IMR-90 (cell line): ENCODE results near the gene TRIO. TPM values are rescaled to one million over a fixed set of nuclear protein-coding genes. Genes with fewer than 3 reads are reported as not detected.

Source experiments
- ATAC-seq: fragments of 200-7000 bp; cut with Tn5 transposase; 2 replicates; pipeline ENCODE4 v1.9.1; 2020; ENCODE audit warnings: low read depth, mild to moderate bottlenecking, moderate library complexity
- BruUV-seq: library from RNA; stranded (reverse); fragments of 400-500 nt; replicated peaks from 2 replicates; lab custom pipeline; 2021; lab: Mats Ljungman, UMichigan
- CTCF ChIA-PET: fragments of 300-600 bp; formaldehyde crosslinking; extraction: SDS; loops from one replicate; lab custom pipeline; 2021; ENCODE audit warnings: antibody characterized with exemption; lab: Yijun Ruan, JAX
- POLR2A ChIA-PET: fragments of 300-600 bp; sonication (Branson Sonifier 250); formaldehyde crosslinking; loops from one replicate; lab custom pipeline; 2022; ENCODE audit warnings: antibody characterized with exemption; ENCODE audit not compliant: unreplicated experiment; lab: Charles Lee
- DNase-seq: peaks from one replicate; pipeline ENCODE4 v3.0.0; 2013
- H2AFZ ChIP-seq: replicated peaks from 2 replicates; pipeline ENCODE3; 2013; ENCODE audit warnings: low read length, mild to moderate bottlenecking; ENCODE audit not compliant: poor library complexity
- H2AK5ac ChIP-seq: 2 replicates; pipeline ENCODE4 v1.6.1; 2013; ENCODE audit warnings: low read depth, low read length, inconsistent platforms
- H2AK9ac ChIP-seq: replicated peaks from 2 replicates; pipeline ENCODE3; 2013; ENCODE audit warnings: mild to moderate bottlenecking, low read depth, low read length, moderate library complexity; ENCODE audit not compliant: poor library complexity
- H2BK120ac ChIP-seq: 2 replicates; pipeline ENCODE4 v1.6.1; 2013; ENCODE audit warnings: low read depth, low read length, inconsistent platforms
- H2BK15ac ChIP-seq: 3 replicates; pipeline ENCODE4 v1.6.1; 2013; ENCODE audit warnings: low read depth, low read length, inconsistent platforms
- H2BK20ac ChIP-seq: 2 replicates; pipeline ENCODE4 v1.6.1; 2013; ENCODE audit warnings: low read depth, mild to moderate bottlenecking, inconsistent platforms, low read length, moderate library complexity
- H2BK5ac ChIP-seq: 2 replicates; pipeline ENCODE4 v1.6.1; 2013; ENCODE audit warnings: mild to moderate bottlenecking, low read depth, low read length, inconsistent platforms; ENCODE audit not compliant: poor library complexity, severe bottlenecking
- H3K14ac ChIP-seq: replicated peaks from 2 replicates; pipeline ENCODE4 v1.6.1; 2013; ENCODE audit warnings: low read depth, low read length, inconsistent platforms
- H3K18ac ChIP-seq: 2 replicates; pipeline ENCODE4 v1.6.1; 2013; ENCODE audit warnings: low read depth, low read length, control low read depth
- H3K23ac ChIP-seq: 2 replicates; pipeline ENCODE4 v1.6.1; 2013; ENCODE audit warnings: low read depth, low read length, inconsistent platforms
- H3K27ac ChIP-seq: 2 replicates; pipeline ENCODE4 v1.5.1; 2013; ENCODE audit warnings: mild to moderate bottlenecking, control low read depth, low read length; ENCODE audit not compliant: insufficient read depth
- H3K27me3 ChIP-seq: 2 replicates; pipeline ENCODE4 v1.6.1; 2013; ENCODE audit warnings: low read length; ENCODE audit not compliant: control insufficient read depth, insufficient read depth
- H3K36me3 ChIP-seq: 2 replicates; pipeline ENCODE4 v1.6.1; 2013; ENCODE audit warnings: low read length, mixed read lengths; ENCODE audit not compliant: control insufficient read depth, insufficient read depth
- H3K4ac ChIP-seq: 2 replicates; pipeline ENCODE4 v1.6.1; 2013; ENCODE audit warnings: low read depth, low read length, inconsistent platforms
- H3K4me1 ChIP-seq: 2 replicates; pipeline ENCODE4 v1.6.1; 2013; ENCODE audit warnings: low read length, mixed read lengths; ENCODE audit not compliant: control insufficient read depth, insufficient read depth
- H3K4me2 ChIP-seq: 2 replicates; pipeline ENCODE4 v1.6.1; 2013; ENCODE audit warnings: low read depth, mild to moderate bottlenecking, control low read depth, low read length, moderate library complexity
- H3K4me3 ChIP-seq: 2 replicates; pipeline ENCODE4 v1.5.1; 2013; ENCODE audit warnings: low read depth, mild to moderate bottlenecking, control low read depth, low read length, moderate library complexity; ENCODE audit not compliant: insufficient read depth
- H3K56ac ChIP-seq: 2 replicates; pipeline ENCODE4 v1.6.1; 2013; ENCODE audit warnings: low read length, inconsistent platforms; ENCODE audit not compliant: insufficient read depth; ENCODE audit errors: extremely low read depth
- H3K79me1 ChIP-seq, 2 experiments: 2 replicates each; pipeline ENCODE4 v1.6.1; 2013; ENCODE audit warnings: low read length in 2 of 2, inconsistent platforms in 1 of 2, low read depth in 1 of 2
- H3K9ac ChIP-seq: 2 replicates; pipeline ENCODE4 v1.6.1; 2013; ENCODE audit warnings: low read depth, low read length, control low read depth
- H3K9me1 ChIP-seq: 2 replicates; pipeline ENCODE4 v1.6.1; 2013; ENCODE audit warnings: low read length, inconsistent platforms; ENCODE audit not compliant: insufficient read depth
- H3K9me3 ChIP-seq: 2 replicates; pipeline ENCODE4 v1.6.1; 2013; ENCODE audit warnings: low read length; ENCODE audit not compliant: control insufficient read depth, insufficient read depth
- H4K20me1 ChIP-seq: 2 replicates; pipeline ENCODE4 v1.6.1; 2013; ENCODE audit warnings: low read length, inconsistent platforms; ENCODE audit not compliant: insufficient read depth
- H4K5ac ChIP-seq: 2 replicates; pipeline ENCODE4 v1.6.1; 2013; ENCODE audit warnings: mild to moderate bottlenecking, low read depth, low read length, control low read depth
- H4K8ac ChIP-seq, 2 experiments: 2 replicates each; pipeline ENCODE4 v1.6.1; 2013; ENCODE audit warnings: low read depth in 2 of 2, low read length in 2 of 2, control low read depth in 1 of 2, inconsistent platforms in 1 of 2
- H4K91ac ChIP-seq: 2 replicates; pipeline ENCODE4 v1.6.1; 2013; ENCODE audit warnings: low read depth, low read length, inconsistent platforms; ENCODE audit not compliant: insufficient read depth
- BHLHE40 ChIP-seq: fragments of 150-350 bp; IDR thresholded peaks from 2 replicates; pipeline ENCODE4 v1.6.1; 2016; ENCODE audit warnings: mild to moderate bottlenecking, low read depth, low read length
- CHD1 ChIP-seq: IDR thresholded peaks from 2 replicates; pipeline ENCODE4 v1.6.1; 2012; ENCODE audit warnings: low read depth, low read length, improper control_type of control experiment
- MAZ ChIP-seq: IDR thresholded peaks from 2 replicates; pipeline ENCODE4 v1.6.1; 2012; ENCODE audit warnings: low read depth, mild to moderate bottlenecking, low read length, improper control_type of control experiment, moderate library complexity, borderline replicate concordance
- MXI1 ChIP-seq: IDR thresholded peaks from 2 replicates; pipeline ENCODE4 v1.6.1; 2012; ENCODE audit warnings: low read depth, mild to moderate bottlenecking, low read length, moderate library complexity, borderline replicate concordance
- NFE2L2 ChIP-seq: fragments of 150-350 bp; IDR thresholded peaks from 2 replicates; pipeline ENCODE4 v1.6.1; 2016; ENCODE audit warnings: low read depth, mild to moderate bottlenecking, low read length
- POLR2A ChIP-seq: IDR thresholded peaks from 2 replicates; pipeline ENCODE4 v1.6.1; 2012; ENCODE audit warnings: mild to moderate bottlenecking, low read depth, low read length
- RFX5 ChIP-seq: IDR thresholded peaks from 2 replicates; pipeline ENCODE4 v1.8.0; 2012; ENCODE audit warnings: low read depth, mild to moderate bottlenecking, low read length, moderate library complexity
- SMC3 ChIP-seq: fragments of 150-350 bp; IDR thresholded peaks from 2 replicates; pipeline ENCODE4 v1.6.1; 2016; ENCODE audit warnings: low read depth, mild to moderate bottlenecking, antibody characterized with exemption, low read length, moderate library complexity
- WGBS, 2 experiments: methylation state at CpG; one replicate each; pipeline versions ENCODE4 v1.1.5 to v1.1.7; 2013; ENCODE audit warnings: missing lambda C conversion rate in 2 of 2; ENCODE audit not compliant: insufficient read length in 1 of 2; ENCODE audit errors: extremely low coverage in 2 of 2; 5-methylcytosine and 5-hydroxymethylcytosine counted together
- dilution Hi-C: fragments of 300-500 bp; cut with HindIII; formaldehyde crosslinking; loops from one replicate; pipeline ENCODE4 v1.14.3; 2018; ENCODE audit warnings: low sequenced_read_pairs; ENCODE audit not compliant: unreplicated experiment
- in situ Hi-C: fragments of 300-500 bp; cut with MboI; formaldehyde crosslinking; loops from 3 replicates; pipeline ENCODE4 v1.14.3; 2019; ENCODE audit warnings: low sequenced_read_pairs, inconsistent platforms, mixed read lengths
- intact Hi-C: fragments of 100-400 bp; cut with micrococcal nuclease; formaldehyde crosslinking; loops from 2 replicates; pipeline ENCODE4 v1.10.0; 2022
- polyA plus RNA-seq, 3 experiments: library from polyadenylated mRNA; depleted of rRNA; stranded (reverse); fragments of >200 nt; gene quantifications; 2 replicates each; pipeline ENCODE4 v1.2.3, GENCODE V29; 2012; ENCODE audit warnings: low replicate concordance in 1 of 3
- total RNA-seq: library from RNA; depleted of rRNA; stranded (reverse); fragments of >200 nt; gene quantifications from 2 replicates; pipeline ENCODE4 v1.2.3, GENCODE V29; 2012
- TF ChIP-seq, protein P1 (sequence below): fragments of 150-350 bp; IDR thresholded peaks from 2 replicates; pipeline ENCODE4 v1.6.1; 2016; ENCODE audit warnings: low read depth, mild to moderate bottlenecking, low read length, moderate library complexity, borderline replicate concordance
- TF ChIP-seq, protein P2 (sequence below): fragments of 150-350 bp; IDR thresholded peaks from 2 replicates; pipeline ENCODE4 v1.6.1; 2017; ENCODE audit warnings: mild to moderate bottlenecking, antibody characterized with exemption, low read length, low read depth

The TRIO gene
- total and polyA plus RNA-seq, 2 of the 4 experiments (the other 2 are of a cell fraction): 206 to 522 TPM

DNA sequence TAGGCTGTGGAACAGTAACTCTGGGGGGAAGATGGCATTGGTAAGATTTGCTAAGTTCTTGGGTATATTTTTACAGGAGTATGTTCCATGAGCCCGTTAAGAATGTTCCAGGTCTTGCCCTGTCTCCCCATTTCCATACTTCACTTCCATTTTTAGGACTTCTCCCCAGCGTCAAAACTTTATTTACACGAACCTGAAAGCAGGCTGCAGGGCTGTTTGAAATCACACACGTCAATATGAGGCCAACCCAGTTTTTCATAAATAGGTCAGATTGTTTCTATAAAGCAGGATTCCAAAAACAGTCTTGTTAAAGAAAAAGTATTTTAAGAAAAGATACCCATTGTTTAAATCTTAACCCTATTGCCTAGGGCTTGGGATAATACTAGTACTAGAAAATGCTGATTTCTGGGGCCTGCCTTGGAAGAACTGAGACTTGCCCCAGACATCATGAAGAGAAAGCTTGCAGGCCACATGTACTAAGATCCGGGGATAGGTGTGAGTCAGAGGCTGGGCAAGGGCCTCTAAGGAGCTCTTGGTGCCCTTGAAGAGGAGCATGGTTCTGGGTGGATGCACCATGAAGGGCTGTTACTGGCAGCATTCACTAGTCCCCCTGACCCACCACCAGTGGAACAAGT is 24.2 kb downstream of the TRIO start:
- peak overlapping the region; percentile 48 for H4K91ac ChIP-seq
- peaks cover 0 to 20% of the 10 kb centered on the region in 2 experiments; a peak in 2 of 4 replicates for H3K79me1 ChIP-seq
- dilution Hi-C loops (no loop called here), intact Hi-C loops (no loop called here), in situ Hi-C loops (no loop called here)
- H3K18ac ChIP-seq: peak overlapping the region; percentile 72
- peak overlapping the region; percentile 61 for H3K4ac ChIP-seq
- TF ChIP-seq MXI1: peak; percentile 47; the same call in 1 of the 2 replicates
- no peak for TF ChIP-seq SMC3
- TF ChIP-seq, protein P1, sequence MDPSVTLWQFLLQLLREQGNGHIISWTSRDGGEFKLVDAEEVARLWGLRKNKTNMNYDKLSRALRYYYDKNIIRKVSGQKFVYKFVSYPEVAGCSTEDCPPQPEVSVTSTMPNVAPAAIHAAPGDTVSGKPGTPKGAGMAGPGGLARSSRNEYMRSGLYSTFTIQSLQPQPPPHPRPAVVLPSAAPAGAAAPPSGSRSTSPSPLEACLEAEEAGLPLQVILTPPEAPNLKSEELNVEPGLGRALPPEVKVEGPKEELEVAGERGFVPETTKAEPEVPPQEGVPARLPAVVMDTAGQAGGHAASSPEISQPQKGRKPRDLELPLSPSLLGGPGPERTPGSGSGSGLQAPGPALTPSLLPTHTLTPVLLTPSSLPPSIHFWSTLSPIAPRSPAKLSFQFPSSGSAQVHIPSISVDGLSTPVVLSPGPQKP: no peak
- no peak for TF ChIP-seq CHD1
- TF ChIP-seq RFX5: no peak
- no peak for TF ChIP-seq MAZ
- TF ChIP-seq, protein P2, sequence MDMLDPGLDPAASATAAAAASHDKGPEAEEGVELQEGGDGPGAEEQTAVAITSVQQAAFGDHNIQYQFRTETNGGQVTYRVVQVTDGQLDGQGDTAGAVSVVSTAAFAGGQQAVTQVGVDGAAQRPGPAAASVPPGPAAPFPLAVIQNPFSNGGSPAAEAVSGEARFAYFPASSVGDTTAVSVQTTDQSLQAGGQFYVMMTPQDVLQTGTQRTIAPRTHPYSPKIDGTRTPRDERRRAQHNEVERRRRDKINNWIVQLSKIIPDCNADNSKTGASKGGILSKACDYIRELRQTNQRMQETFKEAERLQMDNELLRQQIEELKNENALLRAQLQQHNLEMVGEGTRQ: peak; percentile 26; the same call in 1 of the 2 replicates
- TF ChIP-seq NFE2L2: no peak
- no peak for TF ChIP-seq BHLHE40
- TF ChIP-seq POLR2A: no peak
- no peak overlapping the region for H2AFZ ChIP-seq
- H4K5ac ChIP-seq: peak overlapping the region; percentile 74; the same call in 1 of the 2 replicates
- no TSS peak for BruUV-seq
- H2BK120ac ChIP-seq: peak overlapping the region; percentile 78
- H2AK9ac ChIP-seq: no peak overlapping the region
- peak overlapping the region; percentile 27 for H3K4me2 ChIP-seq
- ATAC-seq (0 out of 2 replicates have a peak, but pooled peaks have one; percentile 14), DNase-seq (peak; percentile 70)
- no CpG with 5 or more reads among the region's 5 CpGs for WGBS, 2 experiments
- peak overlapping the region; percentile 46; the same call in 1 of the 3 replicates for H2BK15ac ChIP-seq
- no peak overlapping the region; the same call in 1 of the 2 replicates for H3K9ac ChIP-seq
- H3K56ac ChIP-seq: no peak overlapping the region; the same call in 1 of the 2 replicates
- peaks cover 87% of the 10 kb centered on the region for H4K20me1 ChIP-seq
- H3K4me1 ChIP-seq: peaks cover 32% of the 10 kb centered on the region
- peak overlapping the region; percentile 46 to 84 for H4K8ac ChIP-seq
- peak overlapping the region; percentile 60 for H3K14ac ChIP-seq
- H3K27ac ChIP-seq: peak overlapping the region; percentile 89
- peak overlapping the region; percentile 90 for H2BK5ac ChIP-seq
- H3K36me3 ChIP-seq: peaks cover 18% of the 10 kb centered on the region
- CTCF ChIA-PET: no interaction called here
- no peak overlapping the region for H3K4me3 ChIP-seq
- peak overlapping the region; percentile 2; the same call in 1 of the 2 replicates for H2BK20ac ChIP-seq
- H3K23ac ChIP-seq: peak overlapping the region; percentile 84
- 0 out of 2 replicates have a peak overlapping the region, but pooled peaks have one; percentile 26 for H2AK5ac ChIP-seq
- peaks cover 2% of the 10 kb centered on the region; the same call in 1 of the 2 replicates for H3K9me3 ChIP-seq
- H3K27me3 ChIP-seq: no peaks in the 10 kb centered on the region
- POLR2A ChIA-PET: no interaction called here
- peaks cover 25% of the 10 kb centered on the region for H3K9me1 ChIP-seq
